GM21360 (cell line): ENCODE data around the gene CPA5.

Experiments
- ATAC-seq: cut with Tn5 transposase; IDR thresholded peaks from one replicate; pipeline ENCODE4 v1.9.1; 2021; ENCODE audit warnings: mild to moderate bottlenecking, moderate library complexity; ENCODE audit not compliant: unreplicated experiment

CPA5 gene

GRCh38 chr7:130329681-130330080 is 14.9 kb upstream of the CPA5 start:
- ATAC-seq = no peak

- ATAC-seq = no peak
Measured at GRCh38 chr7:130332259-130333053, 12.2 kb upstream of the CPA5 start.

DNA sequence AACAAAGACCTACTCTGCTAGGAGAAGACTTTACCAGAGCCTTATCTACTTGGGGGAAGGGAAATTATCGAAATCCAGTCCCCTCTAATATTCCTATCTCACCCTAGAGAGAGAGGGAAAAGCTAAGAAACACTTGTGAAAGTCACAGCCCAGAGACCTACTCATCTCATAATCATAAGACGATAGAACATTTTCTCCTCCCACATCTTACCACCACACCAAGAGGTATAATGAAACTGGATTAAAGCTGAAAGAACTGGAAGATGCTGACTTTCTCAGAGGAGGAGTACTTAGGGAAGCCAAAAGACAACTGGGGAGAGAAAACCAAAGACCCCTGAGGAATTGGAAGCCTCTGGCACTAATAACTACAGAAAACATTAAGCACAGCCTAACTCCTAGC is 10.8 kb upstream of the CPA5 start:
- no peak for ATAC-seq

GRCh38 chr7:130334274-130334673 is 10.3 kb upstream of the CPA5 start:
- no peak for ATAC-seq

DNA sequence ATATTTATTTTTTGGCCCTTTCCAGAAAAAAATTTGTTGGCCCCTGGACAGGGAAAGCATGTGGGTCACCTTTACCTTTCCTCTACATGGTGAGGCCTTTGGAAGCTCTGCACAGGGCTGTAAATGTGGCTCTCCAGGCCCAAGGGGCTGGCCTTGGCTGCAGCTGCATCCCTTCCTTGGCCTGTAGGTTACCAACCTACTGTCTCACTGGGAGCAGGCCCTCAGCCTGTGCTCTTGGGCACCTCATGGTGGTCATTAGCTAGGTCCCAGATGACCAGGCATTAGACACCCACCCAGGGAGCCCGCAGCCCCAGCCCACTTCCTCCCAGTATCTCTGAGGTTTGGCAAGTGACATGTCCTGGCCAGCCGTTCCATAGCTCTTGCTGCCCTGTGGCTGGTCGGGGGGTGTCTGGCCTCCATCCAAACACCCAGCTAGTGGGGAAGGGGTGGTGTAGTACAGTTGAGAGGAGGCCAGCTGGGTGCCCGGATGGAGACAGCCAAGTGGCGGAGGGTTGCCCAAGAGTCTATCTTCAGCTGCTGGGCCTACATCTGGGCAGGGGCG is 7.1 kb upstream of the CPA5 start:
- ATAC-seq = no peak

DNA sequence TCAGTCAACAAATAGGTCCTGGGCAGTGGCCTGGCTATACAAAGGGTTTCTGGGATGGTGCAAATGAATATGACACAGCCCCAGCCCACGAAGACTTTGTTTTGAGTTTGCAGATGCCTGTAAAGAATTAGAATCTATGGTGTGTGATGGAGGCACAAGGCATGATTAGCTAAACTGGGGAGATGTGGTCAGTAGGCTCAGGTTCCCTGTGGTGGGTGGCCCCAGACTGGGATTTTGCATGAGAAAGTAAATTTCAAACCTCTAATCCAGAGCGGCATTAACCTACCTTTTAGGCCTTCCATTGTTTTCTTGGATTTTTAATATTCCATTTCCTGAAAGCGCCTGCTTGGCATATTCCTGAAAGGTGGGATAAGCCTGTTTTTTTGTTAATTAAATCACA is 6.4 kb upstream of the CPA5 start:
- ATAC-seq = no peak

DNA sequence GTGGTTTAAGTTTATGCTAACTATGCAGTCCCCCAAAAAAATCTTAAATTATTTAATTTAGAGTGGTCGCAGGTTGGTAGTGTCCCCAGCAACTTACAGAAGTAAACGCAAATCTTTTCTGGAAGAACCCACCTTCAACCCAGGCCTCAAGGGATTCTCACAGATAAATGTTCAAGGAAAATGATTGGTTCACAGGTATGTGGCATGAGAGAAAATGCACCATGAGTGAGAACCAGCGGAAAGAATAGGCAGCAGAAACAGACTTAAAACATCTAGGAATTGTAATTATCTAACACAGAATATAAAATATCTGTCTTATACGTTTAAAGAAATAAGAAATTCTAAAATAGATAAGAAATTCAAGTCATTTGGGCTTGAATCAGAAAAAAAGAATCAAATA is 2.7 kb upstream of the CPA5 start:
- ATAC-seq = no peak

DNA sequence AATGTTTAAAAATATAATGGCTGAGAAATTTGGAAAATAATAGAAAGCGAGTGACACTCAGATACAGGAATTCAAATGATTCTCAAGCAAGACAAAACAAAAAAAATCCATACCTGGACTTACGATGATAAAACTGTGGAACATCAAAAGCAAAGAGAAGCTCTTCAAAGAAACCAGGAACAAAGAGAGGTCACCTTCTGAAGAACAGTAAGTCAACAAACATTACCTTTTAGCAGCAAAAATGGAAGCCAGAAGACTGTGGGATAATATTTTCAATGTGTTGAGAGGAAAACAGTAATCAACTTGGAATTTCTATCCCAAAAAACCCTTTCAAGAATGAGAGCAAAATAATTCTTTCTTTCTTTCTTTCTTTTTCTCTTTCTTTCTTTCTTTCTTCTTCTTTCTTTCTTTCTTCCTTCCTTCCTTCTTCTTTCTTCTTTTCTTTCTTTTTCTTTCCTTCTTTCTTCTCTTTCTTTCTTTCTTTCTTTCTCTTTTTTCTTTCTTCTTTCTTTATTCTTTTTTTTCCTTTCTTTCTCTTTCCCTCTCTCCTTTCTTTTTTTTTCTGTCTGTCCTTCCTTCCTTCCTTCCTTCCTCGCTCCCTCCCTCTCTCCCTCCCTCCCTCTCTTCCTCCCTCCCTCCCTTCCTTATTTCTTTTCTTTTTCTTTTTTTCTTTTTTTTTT is 1.8 kb upstream of the CPA5 start:
- ATAC-seq = no peak

GRCh38 chr7:130345136-130345535 is 520 bp downstream of the CPA5 start:
- ATAC-seq = no peak

DNA sequence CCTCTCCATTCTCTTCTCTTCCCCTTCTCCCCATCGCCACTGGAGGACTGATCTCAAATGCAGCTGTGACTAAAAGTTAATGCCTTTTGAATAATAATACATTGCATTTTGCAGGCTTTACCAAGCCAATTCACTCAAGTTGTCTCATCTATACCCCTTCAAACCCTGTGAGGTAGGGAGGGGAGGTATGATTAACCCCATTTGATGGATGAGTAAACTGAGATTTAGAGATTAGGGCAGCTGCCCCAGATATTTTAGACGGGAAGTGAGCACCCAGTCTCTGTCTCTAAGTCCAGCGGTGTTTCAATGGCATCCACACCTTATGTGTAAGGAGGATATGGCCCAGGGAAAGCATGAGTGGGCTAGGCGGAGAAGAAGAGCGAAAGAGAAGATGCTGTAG is 1.1 kb downstream of the CPA5 start:
- ATAC-seq = no peak

DNA sequence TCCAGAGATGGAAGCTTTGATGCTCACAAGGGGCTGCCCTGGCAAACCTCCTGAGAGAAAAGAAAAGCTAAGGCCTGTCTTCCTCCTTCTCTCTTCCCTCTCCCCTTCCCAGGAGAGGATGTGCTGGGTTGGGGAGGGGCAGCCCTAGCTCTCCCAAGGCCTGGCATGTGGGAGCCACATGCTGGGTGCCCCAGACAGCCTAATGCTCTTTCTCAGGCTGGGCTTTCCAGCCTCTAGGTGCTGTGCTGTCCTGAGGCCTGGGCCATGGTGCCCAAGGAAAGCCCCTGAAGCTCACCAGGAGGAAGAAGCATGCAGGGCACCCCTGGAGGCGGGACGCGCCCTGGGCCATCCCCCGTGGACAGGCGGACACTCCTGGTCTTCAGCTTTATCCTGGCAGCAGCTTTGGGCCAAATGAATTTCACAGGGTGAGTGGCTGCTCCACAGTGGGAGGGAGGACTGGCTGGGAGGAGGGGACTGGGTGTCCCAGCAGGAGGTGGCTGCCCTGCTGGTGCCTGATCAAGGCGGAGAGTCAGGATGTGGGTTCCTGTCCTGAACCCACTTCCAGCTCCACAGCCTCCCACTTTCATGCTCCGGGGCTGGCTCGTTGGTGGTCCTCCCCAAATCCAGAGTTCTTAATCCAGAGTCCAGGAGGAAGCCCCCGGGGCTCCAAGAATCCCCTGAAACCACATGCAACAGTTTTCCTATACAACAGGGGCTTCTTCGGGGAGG is 1.7 kb downstream of the CPA5 start:
- no peak for ATAC-seq

DNA sequence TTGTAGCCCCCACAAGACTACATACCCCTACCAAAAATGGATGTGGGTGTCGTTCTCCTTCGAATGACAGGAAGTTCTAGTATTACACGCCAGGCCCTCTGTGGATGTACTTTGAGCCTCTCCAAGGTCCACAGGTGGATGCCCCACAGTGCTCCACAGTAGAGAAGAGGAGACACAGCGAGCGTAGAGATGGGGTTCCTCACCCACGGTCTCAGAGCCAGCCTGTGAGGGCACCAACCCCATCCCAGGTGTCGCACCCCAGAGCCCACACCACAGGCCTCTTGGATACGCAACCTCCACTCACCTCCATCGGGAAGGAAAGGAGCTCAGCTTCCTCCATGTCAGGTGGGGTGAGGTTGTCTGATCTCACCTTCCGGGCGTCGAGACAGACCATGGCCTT is 2.3 kb downstream of the CPA5 start:
- ATAC-seq = no peak

DNA sequence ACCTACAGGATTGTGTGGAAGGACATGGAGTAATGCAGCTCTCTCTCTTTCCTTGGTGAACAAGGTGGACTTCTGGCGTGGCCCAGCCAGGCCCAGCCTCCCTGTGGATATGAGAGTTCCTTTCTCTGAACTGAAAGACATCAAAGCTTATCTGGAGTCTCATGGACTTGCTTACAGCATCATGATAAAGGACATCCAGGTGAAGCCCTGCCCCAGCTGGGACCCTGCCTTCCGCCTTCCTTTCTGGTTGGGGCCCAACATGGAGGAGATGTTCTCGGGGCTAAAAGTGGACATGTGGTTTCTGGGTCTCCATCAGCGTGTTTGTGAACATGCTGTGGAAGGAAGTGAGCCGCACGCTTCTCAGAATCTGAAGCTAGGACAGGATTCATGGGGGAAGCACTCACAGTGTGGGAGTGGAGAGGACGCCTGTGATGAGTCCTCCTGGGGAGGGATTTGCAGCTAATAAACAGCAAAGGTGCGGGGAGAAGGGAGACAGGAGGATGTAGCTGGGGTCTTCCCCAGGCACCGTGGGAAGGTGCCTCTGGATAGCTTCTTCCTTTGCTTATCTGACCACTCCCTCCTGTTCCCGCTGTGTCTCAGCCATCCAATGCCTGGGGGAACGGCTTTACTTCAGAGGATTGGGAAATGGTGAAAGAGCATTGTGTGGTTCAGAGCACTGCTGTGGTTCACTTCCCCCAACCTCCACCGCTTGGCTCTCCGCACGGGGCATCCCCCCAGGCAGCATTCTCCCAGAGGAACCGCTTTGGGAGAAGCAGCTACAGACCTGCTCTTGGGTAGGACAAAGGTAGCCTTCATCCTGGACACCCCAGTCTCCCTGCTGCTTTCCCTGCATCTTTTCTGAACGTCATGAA is 5.5 kb downstream of the CPA5 start:
- ATAC-seq = peak; percentile 48

DNA sequence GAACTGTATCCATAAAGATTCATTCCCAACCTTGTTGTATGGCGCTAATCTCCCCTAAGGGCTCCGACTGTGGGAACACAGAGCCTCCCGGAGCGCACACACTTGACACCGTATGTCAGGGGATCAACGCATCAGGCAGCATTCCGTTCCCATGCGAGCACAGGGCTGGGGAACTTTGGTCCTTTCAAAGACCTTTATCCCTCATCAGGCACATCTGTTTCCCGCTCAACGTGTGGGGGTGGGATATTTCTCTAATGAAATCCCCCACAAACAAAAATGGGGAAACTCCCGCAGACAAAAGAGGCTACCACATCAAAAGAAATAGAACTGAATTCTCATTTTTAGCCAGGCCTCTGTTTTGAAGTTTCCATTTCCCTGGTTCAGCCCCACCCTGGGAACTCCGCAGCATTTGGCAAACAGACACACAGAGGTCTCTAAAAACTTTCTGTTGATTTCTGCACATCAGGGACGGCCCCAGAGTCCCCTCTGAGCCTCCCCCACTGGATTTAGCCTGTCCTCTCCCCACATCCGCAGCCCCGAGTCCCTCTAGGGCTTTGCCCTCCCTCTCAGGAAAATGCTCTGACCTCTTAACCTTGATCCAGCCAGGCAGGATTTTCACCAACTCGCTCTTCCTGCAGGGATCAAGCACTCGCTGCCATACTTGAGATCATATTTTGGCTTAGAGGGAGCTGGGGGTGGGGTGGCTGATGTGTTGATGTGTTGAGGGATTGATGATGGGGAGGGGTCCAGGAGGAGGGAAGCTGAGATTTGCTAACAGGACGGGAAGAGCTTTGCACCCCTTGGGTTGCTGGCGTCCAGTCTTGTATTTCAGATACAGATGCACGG is 6.6 kb downstream of the CPA5 start:
- peak; percentile 43 for ATAC-seq

- ATAC-seq = no peak
Measured at GRCh38 chr7:130351791-130352090, 7.1 kb downstream of the CPA5 start.

- ATAC-seq = no peak
Measured at GRCh38 chr7:130352194-130353074, 7.8 kb downstream of the CPA5 start.

- ATAC-seq = no peak
Measured at GRCh38 chr7:130353196-130353595, 8.6 kb downstream of the CPA5 start.

DNA sequence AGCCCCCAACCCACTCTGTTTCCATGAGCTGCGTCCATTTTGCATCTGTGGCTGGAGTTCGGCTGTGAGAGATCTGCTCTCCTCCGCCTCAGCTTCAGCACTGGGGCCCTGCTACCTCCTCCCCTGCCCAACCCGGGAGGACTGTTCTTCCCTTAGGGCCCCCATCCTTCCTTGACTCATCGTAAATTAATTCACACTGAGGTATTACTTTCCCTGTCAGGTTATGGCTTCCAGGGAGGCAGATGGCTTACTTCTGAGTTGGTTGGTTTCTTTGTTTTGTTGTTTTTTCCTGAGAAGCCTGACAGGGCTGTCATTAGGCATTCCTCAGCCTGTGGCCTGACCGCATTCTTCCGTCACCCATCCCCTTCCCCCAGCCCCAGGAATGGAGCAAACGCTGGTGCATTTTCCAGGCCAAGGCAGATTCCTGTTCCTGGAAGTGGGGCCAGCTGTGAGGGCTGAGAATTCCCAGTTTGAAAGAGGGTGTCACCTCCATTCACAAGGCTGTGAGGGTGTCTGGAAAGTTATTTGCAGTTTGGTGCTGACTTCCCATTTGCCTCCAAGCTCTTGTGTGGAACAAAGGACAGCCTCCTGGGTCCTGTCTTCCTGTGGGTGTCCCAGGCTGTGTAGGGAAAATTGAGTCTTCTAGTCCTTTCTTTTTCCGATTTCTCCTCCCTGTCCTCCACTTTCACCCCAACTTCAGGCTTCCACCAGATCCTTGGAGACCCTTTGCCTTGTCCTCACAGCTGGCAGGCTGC is 11.7 kb downstream of the CPA5 start:
- no peak for ATAC-seq
